Astrocyte (in vitro differentiated cells and primary cell): ENCODE results near the gene CCDC8.

Source experiments
- CTCF ChIP-seq: IDR thresholded peaks from 2 replicates; pipeline ENCODE4 v1.5.1; 2011; ENCODE audit warnings: low read depth, mild to moderate bottlenecking, inconsistent platforms, low read length, moderate library complexity; ENCODE audit not compliant: insufficient read depth
- EZH2 ChIP-seq: IDR thresholded peaks from 2 replicates; pipeline ENCODE4 v1.6.1; 2012; ENCODE audit warnings: mild to moderate bottlenecking, low read length, inconsistent platforms; ENCODE audit not compliant: insufficient read depth

- TF ChIP-seq CTCF = no peak
- TF ChIP-seq EZH2 = no peak
Observed at GRCh38 chr19:46426506-46427162, 13.3 kb upstream of the CCDC8 start.
